ENCODE results near the gene KRTAP5-6. TPM values are rescaled to one million over a fixed set of nuclear protein-coding genes. Genes with fewer than 3 reads are reported as not detected.

The KRTAP5-6 gene
- total RNA-seq, 1 donor from 2014 or later: not detected

GRCh38 chr11:1701091-1701807 is 4.3 kb downstream of the KRTAP5-6 start:
- Mint-ChIP-seq H3K27me3 (no peaks in the 10 kb centered on the region), H3K27ac (peak overlapping the region; percentile 21), H3K9me3 (peaks cover 11% of the 10 kb centered on the region), H3K36me3 (no peaks in the 10 kb centered on the region), H3K4me3 (no peak overlapping the region), H3K4me1 (ENCODE audit: unreplicated experiment) (peaks cover 11% of the 10 kb centered on the region)
- DNase-seq (ENCODE audit: extremely low spot score, unreplicated experiment): peak; percentile 40
- no peak for TF ChIP-seq CTCF (conservative IDR thresholded peaks at IDR 0.05)

- no peak for DNase-seq (ENCODE audit: extremely low spot score, unreplicated experiment)
- H3K36me3 Mint-ChIP-seq: no peaks in the 10 kb centered on the region
- peaks cover 18% of the 10 kb centered on the region for H3K4me1 Mint-ChIP-seq (ENCODE audit: unreplicated experiment)
- H3K9me3 Mint-ChIP-seq: peaks cover 9% of the 10 kb centered on the region
- H3K27ac Mint-ChIP-seq: no peak overlapping the region
- no peak overlapping the region for H3K4me3 Mint-ChIP-seq
- no peaks in the 10 kb centered on the region for H3K27me3 Mint-ChIP-seq
- TF ChIP-seq CTCF (conservative IDR thresholded peaks at IDR 0.05): no peak
Measured at GRCh38 chr11:1702506-1702905, 5.5 kb downstream of the KRTAP5-6 start.

GRCh38 chr11:1703146-1703545 is 6.2 kb downstream of the KRTAP5-6 start:
- DNase-seq (ENCODE audit: extremely low spot score, unreplicated experiment): no peak
- H3K27me3 Mint-ChIP-seq: no peaks in the 10 kb centered on the region
- peak overlapping the region; percentile 12 for H3K27ac Mint-ChIP-seq
- TF ChIP-seq CTCF (conservative IDR thresholded peaks at IDR 0.05): no peak
- peaks cover 19% of the 10 kb centered on the region for H3K4me1 Mint-ChIP-seq (ENCODE audit: unreplicated experiment)
- H3K4me3 Mint-ChIP-seq: no peak overlapping the region
- no peaks in the 10 kb centered on the region for H3K36me3 Mint-ChIP-seq
- peaks cover 9% of the 10 kb centered on the region for H3K9me3 Mint-ChIP-seq

- no peak for DNase-seq (ENCODE audit: extremely low spot score, unreplicated experiment)
- Mint-ChIP-seq H3K4me1 (ENCODE audit: unreplicated experiment) (peaks cover 19% of the 10 kb centered on the region), H3K27ac (peak overlapping the region; percentile 95), H3K36me3 (no peaks in the 10 kb centered on the region), H3K9me3 (peaks cover 5% of the 10 kb centered on the region), H3K4me3 (peak overlapping the region; percentile 59), H3K27me3 (no peaks in the 10 kb centered on the region)
- TF ChIP-seq CTCF (conservative IDR thresholded peaks at IDR 0.05): no peak
Measured at GRCh38 chr11:1705126-1706052, 8.4 kb downstream of the KRTAP5-6 start.

GRCh38 chr11:1706634-1707400 is 9.8 kb downstream of the KRTAP5-6 start:
- DNase-seq (ENCODE audit: extremely low spot score, unreplicated experiment): no peak
- Mint-ChIP-seq H3K4me1 (ENCODE audit: unreplicated experiment) (peaks cover 19% of the 10 kb centered on the region), H3K27me3 (no peaks in the 10 kb centered on the region), H3K27ac (peak overlapping the region; percentile 95), H3K9me3 (peaks cover 5% of the 10 kb centered on the region), H3K4me3 (no peak overlapping the region), H3K36me3 (no peaks in the 10 kb centered on the region)
- TF ChIP-seq CTCF (conservative IDR thresholded peaks at IDR 0.05): no peak

Measured in type B pancreatic cell (in vitro differentiated cells).